KG1 (cell line): ENCODE results near the gene ADSL.

ENCODE experiments used
- DNase-seq: peaks from one replicate; lab custom pipeline; 2025; lab: John Stamatoyannopoulos, UW

The ADSL gene

DNA sequence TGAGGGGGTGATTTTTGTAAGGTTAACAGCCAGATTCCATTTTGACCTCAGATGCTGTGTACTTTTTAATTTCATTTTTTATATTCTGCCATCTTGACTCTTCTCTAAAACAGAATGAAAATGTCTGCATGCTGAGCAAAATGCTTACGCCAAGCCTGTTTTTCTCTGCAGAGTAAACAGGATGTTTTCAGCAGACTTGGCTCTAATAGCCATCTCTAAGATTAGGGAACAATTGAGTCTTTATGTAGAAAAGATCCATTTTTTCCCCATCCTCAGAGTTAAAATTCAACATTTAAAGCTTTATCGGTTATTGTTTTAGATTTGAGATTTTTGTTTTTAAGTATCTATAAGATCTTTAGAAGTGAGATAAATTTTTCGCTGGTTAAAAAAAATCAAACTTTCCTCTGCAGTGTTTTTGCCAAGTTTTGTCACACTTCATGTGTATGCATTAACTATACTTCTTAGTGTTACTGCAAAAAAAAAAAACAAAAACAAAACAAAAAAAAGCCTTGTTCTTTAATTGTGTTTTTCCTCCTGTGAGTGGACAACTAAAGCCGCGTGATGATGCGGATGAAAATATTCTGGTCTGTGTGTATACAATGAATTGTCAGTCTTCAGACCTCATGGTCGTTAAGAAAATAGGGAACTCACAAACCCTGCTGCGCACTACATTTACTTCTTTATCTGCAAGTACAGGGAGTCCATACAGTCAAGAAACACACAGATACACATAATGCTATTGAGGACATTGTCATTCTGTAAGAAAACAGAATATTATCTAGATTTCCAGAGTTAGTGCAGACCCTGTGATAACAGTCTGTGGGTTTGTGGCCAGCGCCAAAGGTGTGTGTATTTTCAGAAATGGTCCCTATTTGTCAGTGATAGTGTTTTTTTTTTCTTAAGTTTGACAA, 17.5 kb upstream of the ADSL start:
- DNase-seq, result no peak

DNA sequence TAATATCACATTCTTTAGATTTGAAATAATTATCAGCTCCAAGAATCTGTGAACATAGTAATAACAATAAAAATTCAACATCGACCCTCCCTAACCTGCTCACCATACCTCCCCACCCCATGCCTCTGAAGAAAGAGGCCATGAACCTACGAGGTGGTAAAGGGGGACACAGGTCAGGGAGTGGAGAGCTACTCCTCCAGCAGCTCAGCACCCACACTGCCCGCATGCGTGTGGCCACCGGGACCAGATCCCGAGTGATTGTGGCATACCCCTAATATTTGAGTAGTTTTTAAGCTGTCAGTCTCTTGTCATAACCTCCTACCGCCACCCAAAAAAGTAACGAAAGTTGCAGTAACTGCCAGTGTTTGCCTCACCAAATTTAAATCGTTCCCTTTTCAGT, 16.8 kb upstream of the ADSL start:
- no peak for DNase-seq

DNA sequence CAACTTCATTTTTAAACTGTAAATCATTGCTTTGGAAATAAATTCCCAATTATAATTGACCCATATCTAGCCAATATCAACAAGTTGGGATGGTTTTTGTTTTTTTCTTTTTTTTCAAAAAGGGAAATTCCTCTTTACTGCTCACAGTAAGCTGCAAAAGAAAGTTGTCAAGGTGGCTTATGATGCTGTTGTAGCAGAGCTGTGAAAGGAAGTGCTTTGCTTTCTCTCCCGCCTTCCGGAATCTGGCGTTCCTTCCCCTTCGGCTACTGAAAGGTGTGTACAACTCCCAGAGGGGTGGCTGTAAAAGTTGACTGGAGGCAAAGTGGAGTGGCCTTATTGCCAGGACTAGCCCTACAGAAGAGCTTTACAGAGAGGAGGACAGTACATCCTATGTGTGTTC, 16.2 kb upstream of the ADSL start:
- DNase-seq, result no peak

DNA sequence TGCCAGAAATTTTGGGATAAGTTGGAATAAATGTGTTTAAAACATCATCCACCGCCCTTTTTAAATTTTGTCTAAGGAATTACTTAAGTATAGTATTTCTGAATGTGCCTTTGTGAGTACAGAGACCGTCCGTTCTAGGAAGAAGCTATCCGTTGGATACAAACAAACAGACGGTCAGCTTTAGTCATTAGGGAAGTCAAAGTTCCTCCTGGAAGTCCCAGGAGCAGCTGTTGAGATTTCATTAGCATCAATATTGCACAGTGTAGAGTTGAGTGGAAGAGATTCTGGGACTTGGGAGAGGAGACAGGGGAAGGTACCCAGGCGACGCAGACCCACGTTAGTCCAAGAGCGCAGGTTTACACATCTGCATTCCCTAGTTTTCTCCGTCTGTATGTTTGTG, 15.7 kb upstream of the ADSL start:
- DNase-seq, result no peak

DNA sequence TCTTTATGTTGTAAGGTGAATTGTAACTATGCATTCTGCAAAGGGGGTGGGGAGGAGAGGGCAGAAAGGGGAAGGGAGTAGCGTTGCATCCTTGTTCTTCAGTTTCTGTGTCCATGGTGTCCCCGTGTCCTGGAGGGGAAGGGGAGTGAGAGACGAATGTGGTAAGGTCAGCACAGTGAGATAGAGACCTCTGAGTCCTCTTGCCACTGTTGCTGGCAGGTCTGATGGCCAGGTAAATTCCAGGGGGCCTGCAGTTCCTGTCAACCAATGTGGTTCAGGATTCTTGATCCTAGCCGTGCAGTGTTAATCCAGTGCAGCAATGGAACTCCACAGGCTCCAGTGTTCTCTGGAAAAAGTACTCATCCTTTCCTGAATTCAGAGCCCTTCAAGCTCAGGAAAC, 14.6 kb upstream of the ADSL start:
- no peak for DNase-seq

DNA sequence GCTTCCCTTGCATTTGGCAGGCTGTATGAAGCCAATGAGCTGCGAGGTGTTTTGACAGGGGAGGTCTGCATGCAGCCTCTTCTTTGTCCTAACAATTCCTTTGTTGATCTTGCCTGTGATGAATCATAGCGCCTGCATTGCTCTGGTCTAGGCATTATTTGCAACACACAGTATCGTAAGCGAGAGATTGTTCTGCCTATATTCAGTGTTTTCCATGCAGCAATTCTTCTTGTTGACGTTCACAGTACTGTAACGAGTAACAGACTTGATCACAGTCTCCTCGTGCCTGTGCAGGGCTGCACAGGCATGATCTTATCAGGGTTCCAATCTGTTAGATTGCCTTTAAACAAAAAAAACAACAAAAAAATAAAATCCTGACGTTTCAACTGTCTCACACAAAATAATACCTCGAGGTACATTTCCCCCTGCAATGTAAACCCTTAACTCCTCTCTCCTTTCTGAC, 13.9 kb upstream of the ADSL start:
- DNase-seq, result no peak

DNA sequence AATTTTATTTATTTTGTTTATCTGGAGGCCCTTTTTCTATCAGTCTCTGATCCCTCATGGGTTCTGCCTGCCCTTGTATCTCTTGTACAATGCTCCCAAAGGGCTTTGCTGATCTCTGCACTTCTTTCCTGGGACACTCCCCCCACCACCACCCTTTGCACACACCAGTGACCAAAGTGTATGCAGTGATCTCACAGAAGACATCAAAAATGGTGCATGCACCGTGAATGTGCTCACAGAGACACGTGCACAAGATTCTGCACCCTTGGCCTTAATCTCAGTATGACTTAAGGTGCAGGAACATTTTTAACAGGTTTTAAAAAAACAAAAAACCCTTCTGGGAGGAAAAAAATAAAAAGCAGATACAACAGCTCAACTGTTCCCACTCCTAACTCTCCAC, 12.2 kb upstream of the ADSL start:
- DNase-seq, result no peak

DNA sequence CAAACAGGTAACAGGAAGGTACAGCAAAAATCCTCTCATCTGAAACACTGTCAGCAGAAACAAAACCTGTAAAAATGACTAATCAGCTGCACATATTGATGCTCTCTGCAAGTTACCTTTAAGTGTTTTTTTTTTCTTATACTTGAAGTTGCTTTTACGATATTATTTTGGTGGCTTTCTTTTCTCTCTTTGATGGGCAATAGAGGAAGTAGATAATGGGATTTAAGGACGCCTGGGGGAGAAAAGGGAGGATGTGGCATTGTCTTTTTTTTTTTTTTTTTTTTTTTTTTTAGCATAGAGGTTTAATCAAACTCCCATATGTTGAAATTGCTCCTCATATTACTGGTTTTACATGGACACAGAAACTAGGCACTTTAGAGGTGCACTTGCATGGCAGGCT, 11.4 kb upstream of the ADSL start:
- DNase-seq, result no peak

DNA sequence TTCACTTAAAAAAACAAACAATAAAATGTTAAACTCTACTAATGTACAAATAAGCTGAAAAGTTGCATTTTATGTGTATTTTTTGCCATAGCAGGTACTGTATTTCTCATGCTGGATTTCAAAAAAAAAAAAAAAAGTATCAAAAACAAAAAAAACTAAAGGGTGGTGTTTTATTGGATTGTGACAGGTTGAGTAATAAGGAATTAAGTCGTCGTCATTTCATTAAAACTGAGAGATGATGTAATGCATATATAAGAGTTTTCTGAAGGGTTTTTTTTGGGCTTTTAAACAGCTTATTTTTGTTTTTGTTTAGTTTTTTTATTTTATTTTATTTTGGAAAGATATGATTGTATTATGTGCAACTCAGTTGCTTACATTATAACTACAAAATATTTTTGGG, 10.9 kb upstream of the ADSL start:
- no peak for DNase-seq

DNA sequence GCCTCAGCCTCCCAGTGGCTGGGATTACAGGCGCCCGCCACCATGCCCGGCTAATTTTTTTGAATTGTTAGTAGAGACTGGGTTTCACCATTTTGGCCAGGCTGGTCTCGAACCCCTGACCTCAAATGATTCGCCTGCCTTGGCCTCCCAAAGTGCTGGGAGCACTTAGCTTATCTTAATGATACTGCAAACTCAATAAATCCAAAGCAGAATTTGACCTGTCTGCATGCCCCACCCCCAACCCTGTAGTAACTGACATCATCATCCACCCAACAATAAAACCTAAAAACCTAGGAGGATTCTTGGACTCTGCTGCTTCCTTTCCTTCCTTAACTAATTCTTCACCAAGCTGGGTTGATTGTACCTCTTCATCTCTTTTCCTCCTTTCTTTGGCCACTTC, 6.3 kb upstream of the ADSL start:
- no peak for DNase-seq

DNA sequence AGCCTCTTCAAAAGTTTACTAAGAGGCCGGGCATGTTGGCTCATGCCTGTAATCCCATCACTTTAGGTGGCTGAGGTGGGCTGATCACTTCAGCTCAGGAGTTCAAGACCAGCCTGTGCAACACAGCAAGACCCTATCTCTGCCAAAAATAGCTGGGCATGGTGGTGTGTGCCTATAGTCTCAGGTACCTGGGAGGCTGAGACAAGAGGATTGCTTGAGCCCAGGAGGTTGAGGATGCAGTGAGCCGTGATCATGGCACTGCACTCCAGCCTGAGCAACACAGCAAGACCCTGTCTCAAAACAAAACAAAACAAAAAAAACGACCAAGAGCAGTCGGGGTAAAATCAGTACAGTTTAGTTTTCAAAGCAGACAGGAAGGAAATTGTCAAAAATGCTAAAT, 4.7 kb upstream of the ADSL start:
- DNase-seq, result no peak

DNA sequence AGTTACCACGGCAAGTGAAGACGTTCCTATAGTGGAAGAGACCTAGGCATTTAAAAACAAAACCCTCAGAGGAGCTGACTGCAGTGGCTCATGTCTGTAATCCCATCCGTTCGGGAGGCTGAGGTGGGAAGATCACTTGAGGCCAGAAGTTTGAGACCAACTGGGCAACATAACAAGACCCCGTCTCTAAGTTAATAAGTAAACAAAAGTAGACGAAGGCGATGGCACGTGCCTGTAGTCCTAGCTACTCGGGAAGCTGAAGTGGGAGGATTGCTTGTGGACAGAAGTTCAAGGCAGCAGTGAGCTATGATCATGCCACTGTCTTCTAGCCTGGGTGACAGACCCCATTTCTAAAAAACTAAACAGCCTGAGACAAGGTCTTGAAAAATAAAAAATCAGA, 3.8 kb upstream of the ADSL start:
- DNase-seq, result no peak

DNA sequence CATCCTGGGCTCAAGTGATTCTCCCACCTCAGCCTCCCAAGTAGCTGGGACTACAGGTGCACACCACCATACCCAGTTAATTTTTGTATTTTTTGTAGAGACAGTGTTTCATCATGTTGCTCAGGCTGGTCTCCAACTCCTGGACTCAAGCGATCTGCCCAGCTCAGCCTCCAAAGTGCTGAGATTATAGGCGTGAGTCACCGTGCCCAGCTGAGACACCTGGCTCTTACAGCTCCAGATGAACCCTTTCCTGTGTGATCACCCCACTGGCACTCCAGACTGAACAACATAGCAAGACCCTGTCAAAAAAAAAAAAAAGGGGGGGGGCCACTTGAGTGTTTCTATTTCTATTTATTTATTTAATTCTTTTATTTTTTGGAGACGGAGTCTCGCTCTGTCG, 1.0 kb upstream of the ADSL start:
- DNase-seq, result no peak

DNA sequence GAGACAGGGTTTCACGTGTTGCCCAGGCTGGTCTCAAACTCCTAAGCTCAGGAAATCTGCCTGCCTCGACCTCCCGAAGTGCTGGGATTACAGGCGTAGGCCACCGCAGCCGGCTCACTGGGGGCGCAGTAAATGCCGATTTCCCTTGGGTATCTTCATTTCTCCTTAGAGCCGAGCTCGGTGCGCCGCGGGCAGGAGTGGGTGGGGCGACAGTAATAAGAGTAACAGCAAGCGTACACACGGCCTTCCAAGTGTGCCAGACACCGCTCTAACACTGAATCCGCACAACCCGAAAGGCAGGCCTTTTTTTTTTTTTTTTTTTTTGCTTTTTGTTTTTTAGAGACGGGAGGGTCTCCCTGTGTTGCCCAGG, 500 bp upstream of the ADSL start:
- DNase-seq, result no peak

DNA sequence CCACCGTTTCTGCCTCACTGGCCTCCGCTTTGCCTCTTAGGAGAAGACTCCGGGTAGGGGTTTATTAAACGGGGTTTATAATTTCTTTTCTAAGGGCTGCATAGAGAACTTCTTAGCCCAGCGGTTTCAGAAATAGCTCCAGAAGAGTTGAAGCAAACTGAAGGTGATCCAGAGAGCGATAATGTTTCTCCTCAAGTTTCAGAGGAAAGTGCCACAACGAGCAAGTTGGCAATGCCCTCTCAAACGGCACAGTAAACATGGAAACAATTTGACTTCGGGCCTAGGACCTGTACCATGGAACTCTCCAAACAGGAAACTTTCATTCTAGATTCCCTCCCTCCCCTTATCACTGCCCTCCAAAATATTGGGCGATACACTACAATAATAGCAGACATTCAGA, 1.0 kb downstream of the ADSL start:
- DNase-seq, result no peak

DNA sequence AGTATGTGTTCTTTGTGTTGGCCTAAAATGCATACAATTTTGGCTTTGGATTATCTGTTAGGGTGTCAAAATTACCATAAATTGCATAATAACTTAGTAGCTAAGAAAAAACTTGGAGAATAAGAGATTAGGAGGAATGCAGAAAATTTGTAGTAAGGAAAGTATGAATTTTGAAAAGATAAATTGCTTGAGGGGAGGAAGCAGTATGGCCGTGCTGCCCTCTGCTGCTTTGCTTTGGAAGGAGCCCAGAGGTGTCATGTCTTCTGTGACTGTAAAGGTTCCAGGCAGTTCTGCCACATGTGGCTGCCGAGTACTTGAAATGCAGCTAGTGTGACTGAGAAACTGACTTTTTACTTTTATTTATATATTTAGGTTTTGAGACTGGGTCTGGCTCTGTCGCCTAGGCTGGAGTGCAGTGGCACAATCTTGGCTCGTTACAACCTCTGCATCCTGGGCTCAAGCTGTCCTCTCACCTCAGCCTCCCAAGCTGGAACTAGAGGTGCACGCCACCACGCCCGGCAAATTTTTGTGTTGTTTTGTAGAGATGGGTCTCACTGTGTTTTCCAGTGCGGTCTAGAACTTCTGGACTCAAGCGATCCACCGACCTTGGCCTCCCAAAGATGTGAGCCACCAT, 1.8 kb downstream of the ADSL start:
- DNase-seq, result peak; percentile 17

DNA sequence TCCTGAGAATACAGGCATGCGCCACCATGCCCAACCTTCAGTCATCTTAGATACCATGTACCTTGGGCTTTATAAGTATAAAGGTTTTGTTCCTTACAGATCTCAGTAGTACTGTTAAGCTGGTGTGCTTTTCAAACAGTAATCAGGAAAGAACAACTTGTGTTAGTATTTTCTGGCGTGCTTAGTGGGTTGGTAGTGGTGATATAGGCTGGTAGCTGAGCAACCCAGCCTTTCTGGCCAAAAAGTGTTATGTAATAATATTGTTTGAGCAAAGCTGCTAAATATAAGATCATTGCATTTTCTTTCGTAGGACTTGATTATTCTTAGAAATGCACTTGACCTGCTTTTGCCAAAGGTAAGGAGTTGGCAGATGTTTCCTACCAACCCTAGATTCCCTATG, 6.5 kb downstream of the ADSL start:
- DNase-seq, result no peak

DNA sequence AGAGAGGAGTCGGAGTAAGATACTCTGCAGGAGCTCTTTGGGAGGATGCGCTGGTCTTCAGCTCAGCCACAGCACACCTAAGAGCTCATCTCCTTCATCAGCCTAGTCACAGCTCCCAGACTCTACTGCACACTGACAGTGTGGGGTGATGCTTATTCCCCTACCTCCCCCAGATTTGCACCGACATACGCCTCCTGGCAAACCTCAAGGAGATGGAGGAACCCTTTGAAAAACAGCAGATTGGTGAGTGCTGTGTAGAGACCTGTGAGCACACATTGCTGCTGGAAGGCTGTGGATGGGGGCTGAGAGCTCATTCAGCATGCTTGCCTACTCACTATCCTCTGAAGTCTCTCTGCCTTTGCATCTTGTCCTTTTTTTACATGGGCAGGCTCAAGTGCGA, 14.8 kb downstream of the ADSL start:
- DNase-seq, result no peak

DNA sequence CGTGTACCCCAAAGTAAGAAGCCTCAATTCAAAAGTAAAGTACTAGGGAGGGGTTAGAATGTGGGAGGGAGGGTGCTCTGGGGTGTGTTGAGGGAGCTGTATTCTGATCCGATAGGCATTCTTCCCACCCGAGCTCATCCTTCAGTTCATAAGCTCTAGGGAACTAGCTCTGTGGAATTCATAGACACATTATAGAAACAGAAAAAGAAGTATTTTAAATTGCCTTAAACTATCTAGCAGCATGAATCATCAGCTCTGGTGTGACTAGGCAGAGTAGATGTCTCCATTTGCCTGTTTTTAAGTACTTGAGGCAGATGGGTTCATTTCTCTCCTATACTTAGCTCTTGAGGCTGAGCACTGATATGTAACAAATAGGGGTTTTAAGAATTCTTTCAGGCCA, 16.8 kb downstream of the ADSL start:
- DNase-seq, result no peak

DNA sequence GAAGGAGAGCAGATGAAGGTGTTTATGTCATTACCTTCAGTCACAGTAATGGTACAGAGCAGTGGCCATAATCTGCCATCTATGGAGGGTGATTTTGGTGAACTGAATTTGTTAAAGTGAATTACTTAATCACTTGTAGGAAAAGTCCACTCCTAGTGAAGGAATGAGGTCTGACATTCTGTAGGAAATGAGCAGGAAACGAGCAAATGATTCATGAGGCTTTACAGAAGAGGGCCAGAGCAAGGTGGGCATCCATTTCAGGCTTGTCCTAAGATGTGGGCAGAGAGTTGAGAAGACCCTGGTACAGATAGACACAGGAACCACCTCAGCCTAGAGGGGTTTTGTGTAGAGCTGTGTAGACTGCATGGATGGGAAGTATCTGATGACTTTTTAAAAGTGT, 18.1 kb downstream of the ADSL start:
- no peak for DNase-seq

DNA sequence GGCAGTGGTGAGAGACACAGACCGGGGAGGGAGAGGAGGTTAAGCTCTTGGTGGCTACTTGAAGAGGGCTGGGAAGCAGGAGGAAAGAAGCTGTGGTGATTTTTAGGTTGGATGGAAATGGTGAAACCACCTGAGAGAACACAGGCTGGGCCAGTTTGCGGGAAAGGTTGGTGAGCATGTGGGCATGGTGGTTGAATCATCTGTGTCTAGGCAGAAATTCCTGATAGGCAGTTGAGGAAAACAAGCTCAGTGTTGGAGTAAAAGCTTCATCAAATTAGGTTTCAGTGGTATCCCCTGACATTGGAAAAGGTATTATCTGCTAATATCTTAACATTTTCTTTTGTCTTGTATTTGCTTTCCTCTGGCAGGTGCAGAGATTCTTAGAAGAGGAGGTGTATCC, 19.8 kb downstream of the ADSL start:
- no peak for DNase-seq

DNA sequence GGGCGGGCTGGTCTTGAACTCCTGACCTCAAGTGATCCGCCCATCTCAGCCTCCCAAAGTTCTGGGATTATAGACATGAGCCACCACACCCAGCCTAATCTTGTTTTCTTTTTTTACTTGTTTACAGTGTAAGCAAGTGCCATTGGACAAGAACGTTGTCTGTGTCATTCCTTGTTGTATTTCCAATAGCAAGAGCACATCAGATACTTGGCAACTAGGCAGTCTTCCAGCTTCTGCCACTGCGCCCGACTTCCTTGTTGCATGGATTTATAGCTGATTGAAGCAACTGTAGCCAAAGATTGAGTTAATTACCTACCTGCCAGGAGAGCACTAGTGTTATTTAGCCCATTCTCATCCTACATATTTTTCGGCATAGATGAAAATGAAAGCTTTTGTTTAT, 21.0 kb downstream of the ADSL start:
- DNase-seq, result no peak

DNA sequence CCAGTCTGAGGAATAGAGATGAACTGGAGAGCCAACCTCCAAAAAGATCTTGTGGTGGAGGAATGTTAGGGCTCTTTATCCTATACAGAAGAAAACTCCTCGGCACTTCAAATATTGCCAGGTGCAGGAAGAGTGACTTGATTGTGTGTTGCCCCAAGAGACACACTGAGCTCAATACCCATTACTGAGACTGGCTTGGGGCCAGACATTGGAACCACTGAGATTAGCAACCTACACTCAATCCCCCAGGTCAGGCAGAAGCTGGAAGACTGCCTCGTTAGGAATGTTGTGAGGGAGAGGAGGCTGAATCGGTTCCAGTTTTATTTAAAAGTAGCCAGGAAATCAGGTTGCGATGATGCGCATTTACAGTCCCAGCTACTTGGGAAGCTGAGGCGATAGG, 21.7 kb downstream of the ADSL start:
- DNase-seq, result no peak

DNA sequence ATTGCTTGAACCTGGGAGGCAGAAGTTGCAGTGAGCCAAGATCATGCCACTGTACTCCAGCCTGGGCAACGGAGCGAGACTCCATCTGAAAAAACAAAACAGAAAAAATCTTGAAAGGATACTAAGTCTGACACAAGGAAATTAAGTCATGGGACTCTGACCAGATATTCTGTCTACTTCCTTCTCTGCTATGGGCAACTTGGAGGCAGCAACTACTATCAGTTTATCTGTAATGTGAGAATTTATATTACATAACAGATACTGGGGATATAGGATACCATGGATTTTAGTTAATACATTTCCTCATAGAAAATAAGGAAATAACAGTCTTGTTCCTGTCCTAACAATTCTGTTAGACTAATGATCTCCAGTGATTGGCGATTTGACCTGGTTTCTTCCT, 22.5 kb downstream of the ADSL start:
- no peak for DNase-seq
